ENCODE measurements around the gene IL2RA. TPM values are rescaled to one million over a fixed set of nuclear protein-coding genes. Genes with fewer than 3 reads are reported as not detected.

Gene IL2RA
- total and polyA plus RNA-seq, 2 experiments from 2014 or later: not detected

DNA sequence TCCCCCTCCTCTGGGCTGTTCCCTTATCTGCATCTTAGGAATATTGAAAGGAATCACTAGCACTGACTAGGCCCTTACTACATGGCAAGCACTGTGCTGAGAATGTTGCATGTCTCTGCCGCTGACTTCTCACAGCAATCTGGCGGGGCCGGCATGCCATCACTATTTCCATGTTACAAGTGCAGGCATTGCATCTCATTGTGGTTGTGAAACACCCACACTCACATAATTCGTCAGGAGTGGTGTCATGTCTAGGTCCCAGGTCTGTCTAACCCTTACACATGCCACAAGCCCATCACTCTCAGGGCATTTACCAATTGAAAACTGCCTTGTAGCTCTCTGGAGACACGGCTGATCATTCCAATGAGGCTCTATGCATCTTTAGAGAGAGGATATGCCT is 8.5 kb upstream of the IL2RA start:
- Histone ChIP-seq H3K27ac (no peak overlapping the region), H3K27me3 (no peaks in the 10 kb centered on the region), H3K9me3 (ENCODE audit: low read depth) (no peaks in the 10 kb centered on the region), H3K4me3 (no peak overlapping the region), H3K4me1 (ENCODE audit: low read depth) (no peaks in the 10 kb centered on the region), H3K36me3 (no peaks in the 10 kb centered on the region)
- no peak for TF ChIP-seq CTCF (IDR thresholded peaks at IDR 0.05; ENCODE audit: low read depth, low read length)
- peak in 1 of 2 donors; percentile 33 for DNase-seq (ENCODE audit: low read depth in 1 of 2, low spot score in 1 of 2)

- Histone ChIP-seq H3K27ac (no peak overlapping the region), H3K27me3 (no peaks in the 10 kb centered on the region), H3K36me3 (no peaks in the 10 kb centered on the region), H3K9me3 (ENCODE audit: low read depth) (no peaks in the 10 kb centered on the region), H3K4me3 (no peak overlapping the region), H3K4me1 (ENCODE audit: low read depth) (no peaks in the 10 kb centered on the region)
- TF ChIP-seq CTCF (IDR thresholded peaks at IDR 0.05; ENCODE audit: low read depth, low read length): no peak
- no peak for DNase-seq (ENCODE audit: low read depth in 1 of 2, low spot score in 1 of 2)
Observed at GRCh38 chr10:6069081-6069931, 7.1 kb upstream of the IL2RA start.

- no peak for TF ChIP-seq CTCF (IDR thresholded peaks at IDR 0.05; ENCODE audit: low read depth, low read length)
Observed at GRCh38 chr10:6068422-6068821, 6.3 kb upstream of the IL2RA start.

GRCh38 chr10:6068006-6068405 is 5.8 kb upstream of the IL2RA start:
- no peak for TF ChIP-seq CTCF (IDR thresholded peaks at IDR 0.05; ENCODE audit: low read depth, low read length)
- no peaks in the 10 kb centered on the region for H3K9me3 ChIP-seq (ENCODE audit: low read depth)
- no peak for DNase-seq (ENCODE audit: low read depth in 1 of 2, low spot score in 1 of 2)
- no peak overlapping the region for H3K27ac ChIP-seq
- H3K4me3 ChIP-seq: no peak overlapping the region
- no peaks in the 10 kb centered on the region for H3K4me1 ChIP-seq (ENCODE audit: low read depth)
- no peaks in the 10 kb centered on the region for H3K36me3 ChIP-seq
- no peaks in the 10 kb centered on the region for H3K27me3 ChIP-seq

More at GRCh38 chr10:6068422-6068821, 6.3 kb upstream of the IL2RA start:
- Histone ChIP-seq H3K4me3 (no peak overlapping the region), H3K36me3 (no peaks in the 10 kb centered on the region), H3K4me1 (ENCODE audit: low read depth) (no peaks in the 10 kb centered on the region), H3K27ac (no peak overlapping the region), H3K9me3 (ENCODE audit: low read depth) (no peaks in the 10 kb centered on the region), H3K27me3 (no peaks in the 10 kb centered on the region)
- no peak for DNase-seq (ENCODE audit: low read depth in 1 of 2, low spot score in 1 of 2)

DNA sequence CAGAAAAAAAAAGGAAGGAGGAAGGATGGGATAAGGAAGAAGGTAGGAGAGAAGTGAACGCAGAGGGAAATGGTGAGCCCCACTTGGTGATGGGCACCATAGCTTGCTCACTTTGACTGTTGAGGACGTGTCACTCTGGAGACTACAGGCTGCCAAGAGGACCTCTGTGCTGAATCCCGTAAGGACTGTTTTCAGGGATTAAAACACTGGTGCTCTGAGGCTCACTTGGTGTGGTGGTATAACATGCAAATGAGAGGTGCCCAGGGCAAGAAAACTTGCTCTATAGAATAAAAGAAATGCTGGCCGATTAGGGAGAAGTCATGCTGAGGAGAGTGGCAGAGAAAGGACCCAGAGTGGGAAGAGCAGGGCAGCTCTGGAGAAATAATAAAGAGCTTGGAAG is 5.3 kb upstream of the IL2RA start:
- Histone ChIP-seq H3K27ac (no peak overlapping the region), H3K4me1 (ENCODE audit: low read depth) (no peaks in the 10 kb centered on the region), H3K4me3 (no peak overlapping the region), H3K9me3 (ENCODE audit: low read depth) (no peaks in the 10 kb centered on the region), H3K27me3 (no peaks in the 10 kb centered on the region), H3K36me3 (no peaks in the 10 kb centered on the region)
- no peak for TF ChIP-seq CTCF (IDR thresholded peaks at IDR 0.05; ENCODE audit: low read depth, low read length)
- DNase-seq (ENCODE audit: low read depth in 1 of 2, low spot score in 1 of 2): no peak
